GM12878 (cell line): ENCODE data around the gene IL1B. TPM values are rescaled to one million over a fixed set of nuclear protein-coding genes. Genes with fewer than 3 reads are reported as not detected.

Source experiments
- ATAC-seq: fragments of 200-7000 bp; cut with Tn5 transposase; 3 replicates; pipeline ENCODE4 v1.9.1; 2020; ENCODE audit warnings: mild to moderate bottlenecking, moderate library complexity
- BruUV-seq: library from RNA; stranded (reverse); fragments of 400-500 nt; replicated peaks from 2 replicates; lab custom pipeline; 2021; lab: Mats Ljungman, UMichigan
- CTCF ChIA-PET: fragments of 300-600 bp; sonication (Branson Sonifier 250); formaldehyde crosslinking; extraction: SDS; loops from one replicate; lab custom pipeline; 2021; ENCODE audit warnings: inconsistent platforms; lab: Yijun Ruan, JAX
- POLR2A ChIA-PET: fragments of 350-600 bp; formaldehyde crosslinking; extraction: SDS; loops from one replicate; lab custom pipeline; 2021; ENCODE audit warnings: inconsistent platforms; lab: Charles Lee
- RAD21 ChIA-PET: fragments of 300-600 bp; sonication (Branson Sonifier 250); formaldehyde crosslinking; loops from one replicate; lab custom pipeline; 2023; ENCODE audit warnings: antibody characterized with exemption; ENCODE audit not compliant: unreplicated experiment; lab: Charles Lee
- SMC1A ChIA-PET: fragments of 300-600 bp; sonication (Branson Sonifier 250); formaldehyde crosslinking; loops from one replicate; lab custom pipeline; 2023; ENCODE audit not compliant: unreplicated experiment, uncharacterized antibody; lab: Charles Lee
- DNase-seq: peaks from one replicate; pipeline ENCODE4 v3.0.0-alpha.2; 2011; ENCODE audit warnings: low read depth, low spot score
- FAIRE-seq: peaks from 3 replicates; lab custom pipeline; 2011; peaks lifted over from hg19 to GRCh38; lab: Jason Lieb, UNC
- H2AFZ ChIP-seq: 2 replicates; pipeline ENCODE4 v1.6.0; 2011; ENCODE audit warnings: low read depth, low read length, control low read depth; ENCODE audit not compliant: control insufficient read depth
- H3K27ac ChIP-seq: 2 replicates; pipeline ENCODE4 v1.5.1; 2011; ENCODE audit warnings: control low read depth; ENCODE audit not compliant: control insufficient read depth, insufficient read depth
- H3K27me3 ChIP-seq, 2 experiments: replicated peaks in 1 of 2; 2 replicates each; pipeline versions ENCODE4 v1.6.0 to v1.6.1; 2011; ENCODE audit warnings: low read length in 1 of 2; ENCODE audit not compliant: control insufficient read depth in 2 of 2, insufficient read depth in 2 of 2
- H3K36me3 ChIP-seq, 2 experiments: 2 replicates each; pipeline ENCODE4 v1.5.1; 2011; ENCODE audit warnings: low read length in 1 of 2; ENCODE audit not compliant: control insufficient read depth in 2 of 2, insufficient read depth in 2 of 2
- H3K4me1 ChIP-seq: 2 replicates; pipeline ENCODE4 v1.6.1; 2011; ENCODE audit warnings: mild to moderate bottlenecking, low read length, moderate library complexity, mixed read lengths; ENCODE audit not compliant: control insufficient read depth, insufficient read depth
- H3K4me2 ChIP-seq: 2 replicates; pipeline ENCODE4 v1.6.0; 2011; ENCODE audit warnings: control low read depth; ENCODE audit not compliant: control insufficient read depth, insufficient read depth
- H3K4me3 ChIP-seq: fragments of 200-600 bp; sonication (generic); 2 replicates; pipeline ENCODE4 v1.5.1; 2016
- H3K79me2 ChIP-seq: 2 replicates; pipeline ENCODE4 v1.6.0; 2011; ENCODE audit warnings: low read length; ENCODE audit not compliant: control insufficient read depth, insufficient read depth
- H3K9ac ChIP-seq: 2 replicates; pipeline ENCODE4 v1.8.0; 2011; ENCODE audit warnings: low read length, control low read depth, mixed read lengths; ENCODE audit not compliant: control insufficient read depth, insufficient read depth
- H3K9me3 ChIP-seq: replicated peaks from 3 replicates; pipeline ENCODE4 v1.5.1; 2011; ENCODE audit warnings: mild to moderate bottlenecking, low read length; ENCODE audit not compliant: control insufficient read depth, insufficient read depth
- H4K20me1 ChIP-seq: 2 replicates; pipeline ENCODE4 v1.6.0; 2011; ENCODE audit not compliant: control insufficient read depth, insufficient read depth
- ASH2L ChIP-seq: fragments of 300-600, 200-600 bp; sonication (generic); IDR thresholded peaks from 2 replicates; pipeline ENCODE4 v1.6.1; 2017; ENCODE audit warnings: low read depth, mild to moderate bottlenecking, borderline replicate concordance
- ATF3 ChIP-seq: IDR thresholded peaks from 2 replicates; pipeline ENCODE4 v1.6.1; 2011; ENCODE audit warnings: low read depth, mild to moderate bottlenecking, low read length, moderate library complexity, borderline replicate concordance; ENCODE audit errors: extremely low read depth
- CBX5 ChIP-seq: sonication (generic); IDR thresholded peaks from 2 replicates; pipeline ENCODE4 v1.6.1; 2016; ENCODE audit warnings: low read depth, moderate library complexity, mild to moderate bottlenecking, inconsistent platforms
- CHD2 ChIP-seq: IDR thresholded peaks from 2 replicates; pipeline ENCODE4 v1.6.1; 2011; ENCODE audit warnings: low read depth, low read length, improper control_type of control experiment, borderline replicate concordance
- FOXM1 ChIP-seq: IDR thresholded peaks from 2 replicates; pipeline ENCODE4 v1.6.1; 2012; ENCODE audit warnings: low read depth, mild to moderate bottlenecking, inconsistent platforms, low read length, moderate library complexity
- GABPA ChIP-seq: IDR thresholded peaks from 2 replicates; pipeline ENCODE4 v1.6.1; 2014; ENCODE audit warnings: antibody characterized with exemption, low read depth, mild to moderate bottlenecking, inconsistent platforms
- IKZF1 ChIP-seq: fragments of 450-650 bp; conservative IDR thresholded peaks from 2 replicates; pipeline ENCODE4 v1.6.1; 2017; ENCODE audit warnings: antibody characterized with exemption, mild to moderate bottlenecking
- NFYA ChIP-seq: IDR thresholded peaks from 2 replicates; pipeline ENCODE4 v1.6.1; 2011; ENCODE audit warnings: low read depth, mild to moderate bottlenecking, low read length, improper control_type of control experiment, borderline replicate concordance
- NRF1 ChIP-seq: conservative IDR thresholded peaks from 2 replicates; pipeline ENCODE4 v1.6.1; 2011; ENCODE audit warnings: mild to moderate bottlenecking, low read depth, low read length, improper control_type of control experiment
- ZBTB33 ChIP-seq: fragments of 450-650 bp; IDR thresholded peaks from 2 replicates; pipeline ENCODE4 v1.6.1; 2017; ENCODE audit warnings: mild to moderate bottlenecking
- ZNF274 ChIP-seq: IDR thresholded peaks from one replicate; pipeline ENCODE4 v1.8.0; 2011; ENCODE audit not compliant: insufficient read length, insufficient read depth
- WGBS: methylation state at CpG from one replicate; pipeline ENCODE4 v1.1.6; 2016; ENCODE audit warnings: low lambda C conversion rate; ENCODE audit not compliant: insufficient replicate concordance, insufficient coverage; ENCODE audit errors: missing lambda C conversion rate; 5-methylcytosine and 5-hydroxymethylcytosine counted together
- in situ Hi-C: fragments of 300-500 bp; cut with MboI; formaldehyde crosslinking; loops from 9 replicates; pipeline ENCODE4 v1.14.3; 2018; ENCODE audit warnings: mixed read lengths
- intact Hi-C: fragments of 100-400 bp; cut with micrococcal nuclease; formaldehyde crosslinking; loops from one replicate; pipeline ENCODE4 v1.14.2; 2022; ENCODE audit not compliant: unreplicated experiment
- polyA plus RNA-seq, 11 experiments: library from polyadenylated mRNA; depleted of rRNA in 4 of 11; unstranded in 6 of 11; stranded (reverse) in 5 of 11; fragments of >200 nt; fragmentation: Nextera tagmentation in 4 of 11; fragmentation: Illumina TruSeq in 1 of 11; extraction: Ambion mirVana in 4 of 11; extraction: Trizol in 1 of 11; gene quantifications; 1 replicate in 1 of 11; 2 replicates in 10 of 11; pipeline versions ENCODE4 v1.2.1 to v1.2.3, GENCODE V29; 2011 to 2016; ENCODE audit warnings: inconsistent platforms in 2 of 11, missing spikeins in 2 of 11, low read depth in 1 of 11
- total RNA-seq, 4 experiments: library from RNA; depleted of rRNA in 3 of 4; stranded (reverse); fragments of >200 nt in 3 of 4; fragmentation: Illumina TruSeq in 1 of 4; extraction: Trizol in 1 of 4; gene quantifications; 2 replicates each; pipeline versions ENCODE4 v1.2.1 to v1.2.3, GENCODE V29; 2013 to 2021
- TF ChIP-seq, protein P1 (sequence below): IDR thresholded peaks from 2 replicates; pipeline ENCODE4 v1.6.1; 2011; ENCODE audit warnings: borderline replicate concordance, low read depth, mild to moderate bottlenecking, moderate library complexity, low read length; ENCODE audit not compliant: insufficient read depth, poor library complexity, severe bottlenecking
- TF ChIP-seq, protein P2 (sequence below): IDR thresholded peaks from 2 replicates; pipeline ENCODE4 v1.6.1; 2012; ENCODE audit warnings: mild to moderate bottlenecking, low read depth, low read length

The IL1B gene
- total and polyA plus RNA-seq, 10 of the 15 experiments (the other 5 are each of a cell fraction or from before 2014, with no cell fraction given): 0.20 to 1.6 (median 0.84) TPM

DNA sequence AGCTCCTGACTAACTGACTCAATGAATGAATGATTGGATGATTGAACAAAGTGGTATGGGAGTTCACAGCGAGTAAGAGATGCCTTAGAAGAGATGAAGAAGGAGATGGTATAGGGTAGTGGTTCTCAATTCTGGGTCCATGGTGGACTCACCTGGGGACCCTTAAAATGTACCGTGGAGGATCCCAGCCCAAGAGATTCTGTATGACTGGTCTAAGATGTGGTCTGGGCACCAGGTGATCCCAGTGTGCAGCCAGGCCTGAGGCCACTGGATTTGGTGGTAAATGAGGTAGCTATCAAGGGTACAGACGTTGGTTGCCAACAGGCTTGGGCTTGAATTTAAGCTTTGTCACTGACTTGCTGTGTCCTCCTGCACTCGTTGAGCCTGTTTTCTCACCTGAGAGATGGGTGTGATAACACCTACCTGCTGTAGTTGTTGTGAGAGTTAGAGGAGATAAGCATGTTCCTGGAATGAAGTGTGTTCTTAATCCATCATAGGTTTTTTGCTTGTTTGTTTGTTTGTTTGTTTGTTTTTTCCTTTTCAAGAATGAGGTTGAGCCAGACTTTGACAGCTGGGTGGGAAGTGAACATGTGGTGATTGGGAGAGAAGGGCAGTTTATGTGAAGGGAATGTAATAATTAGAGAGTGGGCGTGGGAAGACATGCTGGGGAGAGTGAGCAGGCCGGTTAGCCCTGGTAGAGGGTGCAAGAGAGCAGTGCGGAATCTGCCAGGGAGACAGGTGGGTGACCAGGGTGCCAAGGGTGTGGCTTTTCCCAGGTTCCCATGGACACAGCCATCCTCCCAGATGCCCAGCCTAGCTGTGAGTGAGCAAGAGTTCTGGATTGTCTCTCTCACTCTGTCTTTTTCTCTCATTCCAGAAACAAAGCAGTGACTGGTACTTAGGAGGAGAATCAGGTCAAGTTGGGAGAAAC lies 31.4 kb upstream of the IL1B start (continued):
- TF ChIP-seq CHD2: no peak
- no peak for TF ChIP-seq ASH2L
- no peak for TF ChIP-seq ZBTB33
- TF ChIP-seq, protein P1, sequence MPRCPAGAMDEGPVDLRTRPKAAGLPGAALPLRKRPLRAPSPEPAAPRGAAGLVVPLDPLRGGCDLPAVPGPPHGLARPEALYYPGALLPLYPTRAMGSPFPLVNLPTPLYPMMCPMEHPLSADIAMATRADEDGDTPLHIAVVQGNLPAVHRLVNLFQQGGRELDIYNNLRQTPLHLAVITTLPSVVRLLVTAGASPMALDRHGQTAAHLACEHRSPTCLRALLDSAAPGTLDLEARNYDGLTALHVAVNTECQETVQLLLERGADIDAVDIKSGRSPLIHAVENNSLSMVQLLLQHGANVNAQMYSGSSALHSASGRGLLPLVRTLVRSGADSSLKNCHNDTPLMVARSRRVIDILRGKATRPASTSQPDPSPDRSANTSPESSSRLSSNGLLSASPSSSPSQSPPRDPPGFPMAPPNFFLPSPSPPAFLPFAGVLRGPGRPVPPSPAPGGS: no peak

- Histone ChIP-seq H3K9ac (no peak overlapping the region), H3K4me2 (no peak overlapping the region), H4K20me1 (no peaks in the 10 kb centered on the region), H3K4me3 (no peak overlapping the region), H3K27ac (no peak overlapping the region), H3K27me3 (no peaks in the 10 kb centered on the region), H3K79me2 (no peaks in the 10 kb centered on the region), H2AFZ (no peak overlapping the region), H3K4me1 (no peaks in the 10 kb centered on the region), H3K9me3 (no peaks in the 10 kb centered on the region), H3K36me3 (no peaks in the 10 kb centered on the region)
- ChIA-PET RAD21 (no interaction called here), CTCF (no interaction called here), POLR2A (no interaction called here), SMC1A (interaction anchor here (0.6 to 1.6 kb wide), 3 partner anchors 12 to 115 kb away, joined by 3 to 4 read pairs (median 3); no protein-coding TSS in a partner anchor)
- intact Hi-C loops (no loop called here), in situ Hi-C loops (no loop called here)
- DNase-seq (no peak), ATAC-seq (no peak), FAIRE-seq (no peak)
- WGBS: 54% methylated on average over 8 of the region's 8 CpGs
- no TSS peak for BruUV-seq
- no peak for TF ChIP-seq NFYA
- TF ChIP-seq ZNF274: no peak
- TF ChIP-seq CBX5: no peak
- no peak for TF ChIP-seq IKZF1
- TF ChIP-seq FOXM1: no peak
- TF ChIP-seq, protein P2, sequence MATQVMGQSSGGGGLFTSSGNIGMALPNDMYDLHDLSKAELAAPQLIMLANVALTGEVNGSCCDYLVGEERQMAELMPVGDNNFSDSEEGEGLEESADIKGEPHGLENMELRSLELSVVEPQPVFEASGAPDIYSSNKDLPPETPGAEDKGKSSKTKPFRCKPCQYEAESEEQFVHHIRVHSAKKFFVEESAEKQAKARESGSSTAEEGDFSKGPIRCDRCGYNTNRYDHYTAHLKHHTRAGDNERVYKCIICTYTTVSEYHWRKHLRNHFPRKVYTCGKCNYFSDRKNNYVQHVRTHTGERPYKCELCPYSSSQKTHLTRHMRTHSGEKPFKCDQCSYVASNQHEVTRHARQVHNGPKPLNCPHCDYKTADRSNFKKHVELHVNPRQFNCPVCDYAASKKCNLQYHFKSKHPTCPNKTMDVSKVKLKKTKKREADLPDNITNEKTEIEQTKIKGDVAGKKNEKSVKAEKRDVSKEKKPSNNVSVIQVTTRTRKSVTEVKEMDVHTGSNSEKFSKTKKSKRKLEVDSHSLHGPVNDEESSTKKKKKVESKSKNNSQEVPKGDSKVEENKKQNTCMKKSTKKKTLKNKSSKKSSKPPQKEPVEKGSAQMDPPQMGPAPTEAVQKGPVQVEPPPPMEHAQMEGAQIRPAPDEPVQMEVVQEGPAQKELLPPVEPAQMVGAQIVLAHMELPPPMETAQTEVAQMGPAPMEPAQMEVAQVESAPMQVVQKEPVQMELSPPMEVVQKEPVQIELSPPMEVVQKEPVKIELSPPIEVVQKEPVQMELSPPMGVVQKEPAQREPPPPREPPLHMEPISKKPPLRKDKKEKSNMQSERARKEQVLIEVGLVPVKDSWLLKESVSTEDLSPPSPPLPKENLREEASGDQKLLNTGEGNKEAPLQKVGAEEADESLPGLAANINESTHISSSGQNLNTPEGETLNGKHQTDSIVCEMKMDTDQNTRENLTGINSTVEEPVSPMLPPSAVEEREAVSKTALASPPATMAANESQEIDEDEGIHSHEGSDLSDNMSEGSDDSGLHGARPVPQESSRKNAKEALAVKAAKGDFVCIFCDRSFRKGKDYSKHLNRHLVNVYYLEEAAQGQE: no peak
- TF ChIP-seq ATF3: no peak
- no peak for TF ChIP-seq NRF1
- no peak for TF ChIP-seq GABPA
These were observed 29.7 kb upstream of the IL1B start for GRCh38 chr2:112866128-112866835.
